Immature natural killer cell (primary cell): ENCODE results near the gene SRRM5. TPM values are rescaled to one million over a fixed set of nuclear protein-coding genes. Genes with fewer than 3 reads are reported as not detected.

Experiments
- DNase-seq, 3 donors: peaks; one replicate each; pipeline ENCODE4 v3.0.0; 2022; ENCODE audit warnings: mixed read lengths in 1 of 3
- H3K27ac Mint-ChIP-seq, 6 donors: one replicate each; pipeline ENCODE4 v1.8.0; 2020; ENCODE audit warnings: mixed read lengths in 6 of 6, mild to moderate bottlenecking in 5 of 6, inconsistent platforms in 4 of 6, moderate library complexity in 3 of 6
- H3K27me3 Mint-ChIP-seq, 3 donors: one replicate each; pipeline ENCODE4 v1.8.0; 2020 to 2021; ENCODE audit warnings: low read depth in 3 of 3, mild to moderate bottlenecking in 3 of 3, mixed read lengths in 3 of 3, moderate library complexity in 3 of 3, inconsistent platforms in 1 of 3
- H3K36me3 Mint-ChIP-seq, 3 donors: one replicate each; pipeline ENCODE4 v1.8.0; 2020; ENCODE audit warnings: mixed read lengths in 3 of 3, inconsistent platforms in 2 of 3, mild to moderate bottlenecking in 2 of 3
- H3K4me1 Mint-ChIP-seq, 2 donors: one replicate each; pipeline ENCODE4 v1.8.0; 2020; ENCODE audit warnings: inconsistent platforms in 2 of 2, mild to moderate bottlenecking in 2 of 2, mixed read lengths in 2 of 2, moderate library complexity in 1 of 2
- H3K4me3 Mint-ChIP-seq, 5 donors: one replicate each; pipeline ENCODE4 v1.8.0; 2020; ENCODE audit warnings: mild to moderate bottlenecking in 5 of 5, mixed read lengths in 5 of 5, inconsistent platforms in 3 of 5, moderate library complexity in 3 of 5
- H3K9me3 Mint-ChIP-seq, 6 donors: one replicate each; pipeline ENCODE4 v1.8.0; 2020; ENCODE audit warnings: mild to moderate bottlenecking in 6 of 6, mixed read lengths in 6 of 6, inconsistent platforms in 4 of 6, moderate library complexity in 3 of 6
- polyA plus RNA-seq, 3 donors: library from polyadenylated mRNA; unstranded; fragments of 300-500 nt; fragmentation: Illumina TruSeq; gene quantifications; one replicate each; pipeline ENCODE4 v1.2.3, GENCODE V29; 2021

SRRM5 gene
- polyA plus RNA-seq, 3 donors from 2014 or later, result 0.43 to 0.86 TPM; not detected in 1

DNA sequence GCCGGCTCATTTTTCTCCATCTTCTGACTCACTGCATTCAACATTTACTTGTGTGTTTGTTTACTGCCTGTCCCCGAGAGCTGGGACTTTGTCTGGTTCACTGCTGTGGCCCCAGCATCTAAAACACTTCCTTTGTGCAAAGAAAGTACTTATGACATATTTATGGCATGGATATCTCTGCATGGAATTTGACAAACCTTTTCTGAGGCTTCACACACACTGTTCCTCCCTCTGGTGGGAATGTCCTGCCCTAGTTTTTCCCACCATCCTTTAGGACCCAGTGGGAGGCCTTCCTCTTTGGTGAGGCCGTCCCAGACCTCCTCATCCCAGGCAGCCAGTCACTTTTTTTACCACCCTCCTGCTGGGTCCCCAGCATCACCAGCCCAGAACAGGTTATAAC is 1.4 kb upstream of the SRRM5 start:
- peaks cover 18 to 21% of the 10 kb centered on the region in 2 donors for H3K4me1 Mint-ChIP-seq
- no peaks in the 10 kb centered on the region for H3K9me3 Mint-ChIP-seq
- peak overlapping the region in 2 of 6 donors; percentile 24 to 66 for H3K27ac Mint-ChIP-seq
- no peak overlapping the region for H3K4me3 Mint-ChIP-seq
- peaks cover 0 to 3% (median 3%) of the 10 kb centered on the region in 3 donors for H3K27me3 Mint-ChIP-seq
- DNase-seq, result no peak
- peaks cover 10 to 38% (median 17%) of the 10 kb centered on the region in 3 donors for H3K36me3 Mint-ChIP-seq

DNA sequence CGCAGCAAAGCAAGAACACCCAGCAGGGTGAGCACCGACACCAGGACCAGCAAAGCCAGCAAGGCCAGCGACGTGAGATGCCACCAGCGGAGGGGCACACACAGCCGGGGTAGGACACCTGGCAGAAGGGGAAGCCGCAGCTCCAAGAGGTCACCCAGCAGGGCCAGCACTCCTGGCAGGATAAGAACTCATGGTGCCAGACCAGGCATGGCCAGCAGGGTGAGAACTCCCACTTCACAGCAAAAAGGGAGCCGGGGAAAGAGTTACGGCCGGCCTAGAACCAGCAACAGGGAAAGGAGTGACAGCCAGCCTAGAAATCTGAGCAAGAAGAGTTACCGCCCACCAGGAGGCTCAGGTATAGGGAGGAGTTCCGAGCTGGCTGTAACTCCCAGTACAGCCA is 486 bp downstream of the SRRM5 start:
- Mint-ChIP-seq H3K36me3 (peaks cover 10 to 28% (median 17%) of the 10 kb centered on the region in 3 donors), H3K27ac (peak overlapping the region in 1 of 6 donors; percentile 65), H3K9me3 (no peaks in the 10 kb centered on the region), H3K4me1 (peaks cover 19 to 27% of the 10 kb centered on the region in 2 donors), H3K27me3 (peaks cover 0 to 3% (median 3%) of the 10 kb centered on the region in 3 donors), H3K4me3 (no peak overlapping the region)
- no peak for DNase-seq

DNA sequence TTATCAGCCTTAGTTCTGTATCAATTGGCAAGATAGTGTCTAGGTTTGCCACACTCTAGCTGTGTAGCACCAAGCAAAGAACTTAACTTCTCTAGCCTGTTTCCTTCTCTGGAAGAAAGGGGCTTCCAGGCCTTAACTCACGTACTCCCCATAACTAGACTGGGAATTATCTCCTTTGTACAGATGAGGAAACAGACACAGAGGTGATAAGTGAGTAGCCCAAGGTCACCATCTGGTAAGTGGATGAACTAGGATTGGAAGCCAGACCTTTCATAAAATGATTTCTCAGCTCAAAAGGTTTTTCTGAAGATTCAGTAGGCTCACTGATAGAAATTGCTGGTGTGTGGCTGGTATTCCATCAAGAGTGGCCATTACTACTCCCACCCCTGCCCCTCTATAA is 4.4 kb downstream of the SRRM5 start:
- H3K9me3 Mint-ChIP-seq, result no peaks in the 10 kb centered on the region
- no peak for DNase-seq
- peaks cover 0 to 10% (median 7%) of the 10 kb centered on the region in 3 donors for H3K27me3 Mint-ChIP-seq
- peaks cover 39 to 54% of the 10 kb centered on the region in 2 donors for H3K4me1 Mint-ChIP-seq
- H3K4me3 Mint-ChIP-seq, result no peak overlapping the region
- H3K27ac Mint-ChIP-seq, result peak overlapping the region in 2 of 6 donors; percentile 31 to 32
- peaks cover 10 to 21% (median 13%) of the 10 kb centered on the region in 3 donors for H3K36me3 Mint-ChIP-seq

- H3K4me3 Mint-ChIP-seq, result peak overlapping the region in 1 of 5 donors; percentile 27
- H3K27me3 Mint-ChIP-seq, result peaks cover 0 to 9% (median 7%) of the 10 kb centered on the region in 3 donors
- H3K9me3 Mint-ChIP-seq, result no peaks in the 10 kb centered on the region
These were observed 5.1 kb downstream of the SRRM5 start for GRCh38 chr19:43616954-43617353.

DNA sequence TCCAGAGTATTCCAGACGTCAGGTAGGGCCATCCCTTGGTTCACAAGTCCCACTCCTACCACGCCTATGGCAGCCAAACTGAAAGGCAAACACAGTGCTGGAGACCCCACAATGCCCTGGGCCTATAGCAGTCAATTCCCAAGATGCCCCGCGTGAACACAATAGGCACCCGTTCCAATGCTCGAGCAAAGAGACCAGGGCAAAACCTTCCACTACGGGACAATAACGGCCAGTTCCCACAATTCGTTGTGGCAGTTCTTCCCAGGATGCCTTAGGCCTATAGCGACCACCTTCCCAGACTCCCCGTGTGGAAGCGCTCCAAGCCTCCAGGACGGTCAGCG is 7.0 kb downstream of the SRRM5 start:
- Mint-ChIP-seq H3K4me1 (peaks cover 34 to 45% of the 10 kb centered on the region in 2 donors), H3K4me3 (peak overlapping the region; percentile 98 to 99 (median 99)), H3K27ac (peak overlapping the region; percentile 92 to 96 (median 94)), H3K27me3 (peaks cover 0 to 9% (median 5%) of the 10 kb centered on the region in 3 donors), H3K36me3 (peaks cover 0 to under 1% (median 0%) of the 10 kb centered on the region in 3 donors), H3K9me3 (no peaks in the 10 kb centered on the region)
- no peak for DNase-seq

More at GRCh38 chr19:43616954-43617353, 5.1 kb downstream of the SRRM5 start:
- peaks cover 39 to 54% of the 10 kb centered on the region in 2 donors for H3K4me1 Mint-ChIP-seq
- no peak for DNase-seq
- H3K36me3 Mint-ChIP-seq, result peaks cover 10 to 17% (median 10%) of the 10 kb centered on the region in 3 donors
- peak overlapping the region in 4 of 6 donors; percentile 10 to 55 (median 32) for H3K27ac Mint-ChIP-seq

- peaks cover 0 to 9% (median 5%) of the 10 kb centered on the region in 3 donors for H3K27me3 Mint-ChIP-seq
- H3K36me3 Mint-ChIP-seq, result no peaks in the 10 kb centered on the region
These were observed 7.6 kb downstream of the SRRM5 start, which contains the start of gene ZNF428 for GRCh38 chr19:43619262-43620060. Gene ZNF428, minus strand, starts transcription at chr19:43619629. Its CDS starts 5,325 bp downstream, at chr19:43614304.

DNA sequence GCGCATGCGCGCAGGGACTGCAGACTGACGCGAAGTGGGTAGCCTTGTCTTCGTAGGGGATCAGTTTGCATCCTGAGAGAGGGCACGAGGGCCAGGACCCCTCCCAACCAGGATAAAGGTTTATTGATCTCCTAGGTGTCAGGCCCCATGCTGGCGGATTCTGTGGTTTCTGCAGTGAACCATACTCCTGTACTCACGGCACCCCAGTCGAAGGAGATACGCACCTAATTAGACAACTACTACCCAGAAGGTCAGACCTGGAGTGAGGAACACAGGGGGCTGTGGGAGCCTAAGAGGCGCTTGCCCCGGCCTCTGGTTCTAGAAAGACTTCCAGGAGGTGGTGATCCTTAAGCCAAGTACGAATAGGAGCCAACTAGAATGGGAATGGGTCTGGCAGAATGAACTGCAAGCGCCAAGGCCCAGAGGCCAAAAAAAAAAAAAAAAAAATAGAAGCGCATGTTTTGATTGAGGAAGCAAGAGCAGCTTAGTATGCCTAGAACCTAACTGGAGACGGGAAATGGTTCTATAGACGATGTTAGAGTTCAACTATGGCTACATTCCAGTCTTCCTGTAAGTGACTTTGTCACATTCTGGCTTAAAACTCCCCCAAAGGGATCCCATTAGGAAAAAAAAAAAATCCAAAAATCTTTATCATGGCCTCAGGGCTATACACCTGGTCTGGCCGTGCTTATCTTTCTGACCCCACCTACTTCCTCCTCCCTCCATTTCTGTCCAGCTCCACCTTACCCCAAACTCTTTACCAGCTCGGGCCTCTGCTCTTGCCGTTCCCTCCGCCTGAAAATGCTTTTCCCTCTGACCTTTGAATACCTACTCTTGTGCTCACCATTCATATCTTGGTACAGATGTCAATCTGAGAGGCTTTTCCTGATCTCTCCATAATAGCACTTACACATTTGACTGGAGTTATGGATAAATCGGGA is 8.4 kb downstream of the SRRM5 start:
- Mint-ChIP-seq H3K4me3 (peak overlapping the region; percentile 98 to 99 (median 99)), H3K9me3 (no peaks in the 10 kb centered on the region), H3K27me3 (peaks cover 0 to 9% (median 5%) of the 10 kb centered on the region in 3 donors), H3K36me3 (no peaks in the 10 kb centered on the region), H3K4me1 (peaks cover 31 to 52% of the 10 kb centered on the region in 2 donors), H3K27ac (peak overlapping the region; percentile 92 to 98 (median 97))
- no peak for DNase-seq

More at GRCh38 chr19:43619262-43620060, 7.6 kb downstream of the SRRM5 start, which contains the start of gene ZNF428:
- peak; percentile 88 to 90 (median 89) for DNase-seq
- Mint-ChIP-seq H3K9me3 (no peaks in the 10 kb centered on the region), H3K27ac (peak within 1 kb of the TSS; percentile 92 to 98 (median 97)), H3K4me1 (peaks cover 31 to 44% of the 10 kb centered on the region in 2 donors), H3K4me3 (peak within 1 kb of the TSS; percentile 98 to 99 (median 99))

- no peak for DNase-seq
- Mint-ChIP-seq H3K4me1 (peaks cover 28 to 40% of the 10 kb centered on the region in 2 donors), H3K4me3 (no peak overlapping the region), H3K36me3 (no peaks in the 10 kb centered on the region), H3K27me3 (peaks cover 0 to 14% (median 9%) of the 10 kb centered on the region in 3 donors), H3K9me3 (no peaks in the 10 kb centered on the region), H3K27ac (peak overlapping the region in 1 of 6 donors; percentile 37)
These were observed 10.2 kb downstream of the SRRM5 start for GRCh38 chr19:43622070-43622469.

DNA sequence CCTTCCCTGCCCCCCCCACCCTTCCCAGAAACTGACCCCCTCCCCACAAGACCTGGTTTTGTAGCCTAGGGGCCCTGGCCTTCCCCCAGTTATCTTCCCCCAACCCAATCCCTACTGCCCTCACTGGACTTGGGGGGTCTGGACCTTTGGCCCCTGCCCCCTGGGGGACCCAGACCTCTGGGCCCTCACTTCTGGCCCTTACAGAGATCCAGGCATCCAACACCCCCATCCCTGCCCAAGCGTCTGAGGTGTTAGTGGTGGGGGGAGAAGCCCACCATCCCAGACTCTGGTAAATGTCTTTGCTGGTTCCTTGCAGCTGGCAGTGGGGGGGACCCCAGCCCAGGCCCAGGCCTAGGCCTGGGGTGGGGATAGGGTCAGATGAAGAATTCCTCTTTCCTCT is 11.1 kb downstream of the SRRM5 start:
- Mint-ChIP-seq H3K4me1 (peaks cover 28 to 38% of the 10 kb centered on the region in 2 donors), H3K27me3 (peaks cover 4 to 14% (median 9%) of the 10 kb centered on the region in 3 donors), H3K27ac (no peak overlapping the region), H3K4me3 (no peak overlapping the region), H3K9me3 (no peaks in the 10 kb centered on the region), H3K36me3 (no peaks in the 10 kb centered on the region)
- DNase-seq, result no peak

DNA sequence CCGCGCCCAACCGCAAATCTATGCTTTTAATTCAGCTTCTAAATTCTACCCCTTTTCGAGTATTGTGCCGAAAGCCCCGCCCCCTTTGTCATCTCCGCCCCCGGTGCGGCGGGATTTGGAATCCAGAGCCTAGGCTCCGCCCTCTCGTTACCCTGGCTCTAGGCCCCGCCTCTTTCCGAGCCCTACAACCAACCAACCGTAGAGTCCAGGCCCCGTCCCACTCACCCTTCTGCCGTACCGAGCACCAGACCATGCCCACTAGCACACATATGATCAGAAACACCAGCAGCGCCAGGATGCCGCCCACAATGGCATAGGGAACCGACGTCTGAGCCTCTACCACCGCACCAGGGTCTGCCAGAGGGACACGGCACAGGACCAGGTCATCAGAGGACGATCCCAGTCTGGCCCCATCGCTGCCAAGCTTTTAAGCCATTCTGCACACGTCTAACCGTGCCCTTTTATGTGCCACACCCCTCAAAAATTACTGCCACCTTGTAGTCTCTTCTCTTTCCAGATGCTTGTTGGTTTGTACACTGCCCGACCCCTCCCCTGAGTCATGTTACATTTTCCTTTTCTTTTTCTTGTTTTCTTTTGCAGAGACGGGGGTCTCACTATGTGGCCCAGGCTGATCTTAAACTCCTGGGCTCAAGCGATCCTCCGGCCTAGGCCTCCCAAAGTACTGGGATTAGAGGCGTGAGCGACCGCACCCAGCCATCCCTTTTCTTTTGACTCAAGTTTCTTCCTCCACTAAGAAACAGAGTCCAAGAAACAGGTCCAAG is 12.2 kb downstream of the SRRM5 start:
- DNase-seq, result no peak
- Mint-ChIP-seq H3K36me3 (no peaks in the 10 kb centered on the region), H3K27me3 (peaks cover 4 to 14% (median 5%) of the 10 kb centered on the region in 3 donors), H3K4me1 (peaks cover 22 to 30% of the 10 kb centered on the region in 2 donors), H3K27ac (peak overlapping the region in 1 of 6 donors; percentile 14), H3K4me3 (no peak overlapping the region), H3K9me3 (no peaks in the 10 kb centered on the region)

- Mint-ChIP-seq H3K27me3 (peaks cover 4 to 8% (median 4%) of the 10 kb centered on the region in 3 donors), H3K27ac (no peak overlapping the region), H3K9me3 (no peaks in the 10 kb centered on the region), H3K4me3 (no peak overlapping the region), H3K36me3 (no peaks in the 10 kb centered on the region), H3K4me1 (peaks cover 16 to 22% of the 10 kb centered on the region in 2 donors)
- peak; percentile 60 to 71 (median 67) for DNase-seq
These were observed 13.0 kb downstream of the SRRM5 start for GRCh38 chr19:43624933-43625332.

- DNase-seq, result no peak
- H3K27me3 Mint-ChIP-seq, result peaks cover 4 to 7% (median 5%) of the 10 kb centered on the region in 3 donors
- no peak overlapping the region for H3K4me3 Mint-ChIP-seq
- no peaks in the 10 kb centered on the region for H3K9me3 Mint-ChIP-seq
- no peak overlapping the region for H3K27ac Mint-ChIP-seq
- peaks cover 5 to 11% of the 10 kb centered on the region in 2 donors for H3K4me1 Mint-ChIP-seq
- no peaks in the 10 kb centered on the region for H3K36me3 Mint-ChIP-seq
These were observed 14.2 kb downstream of the SRRM5 start for GRCh38 chr19:43625918-43626579.
